Fibroblast of mammary gland (primary cell): ENCODE results near the gene APIP.

ENCODE experiments used
- DNase-seq: peaks from one replicate; pipeline ENCODE4 v3.0.0-alpha.2; 2010; ENCODE audit warnings: low read depth
- H3K4me3 ChIP-seq: 2 replicates; pipeline ENCODE4 v1.5.1; 2011; ENCODE audit warnings: low read depth, mild to moderate bottlenecking, low read length, moderate library complexity; ENCODE audit not compliant: control insufficient read depth
- CTCF ChIP-seq: conservative IDR thresholded peaks from 2 replicates; pipeline ENCODE4 v1.5.1; 2011; ENCODE audit warnings: low read depth, low read length, inconsistent platforms; ENCODE audit not compliant: control insufficient read depth, insufficient read depth

Gene APIP

GRCh38 chr11:34860034-34860433, 56.1 kb downstream of the APIP start:
- peak; percentile 14 for DNase-seq
- H3K4me3 ChIP-seq: no peak overlapping the region
- TF ChIP-seq CTCF: no peak

GRCh38 chr11:34859496-34859895, 56.7 kb downstream of the APIP start:
- H3K4me3 ChIP-seq: no peak overlapping the region
- no peak for DNase-seq
- TF ChIP-seq CTCF: no peak

GRCh38 chr11:34857463-34857862, 58.7 kb downstream of the APIP start:
- no peak for DNase-seq
- H3K4me3 ChIP-seq: no peak overlapping the region
- TF ChIP-seq CTCF: no peak

GRCh38 chr11:34856251-34856650, 59.9 kb downstream of the APIP start:
- no peak for TF ChIP-seq CTCF
- H3K4me3 ChIP-seq: no peak overlapping the region
- DNase-seq: no peak

- DNase-seq: peak; percentile 7
- H3K4me3 ChIP-seq: no peak overlapping the region
- no peak for TF ChIP-seq CTCF
Measured at GRCh38 chr11:34855754-34856095, 60.5 kb downstream of the APIP start.

- H3K4me3 ChIP-seq: no peak overlapping the region
- no peak for DNase-seq
- no peak for TF ChIP-seq CTCF
Measured at GRCh38 chr11:34855021-34855753, 61.0 kb downstream of the APIP start.

GRCh38 chr11:34851916-34852315, 64.3 kb downstream of the APIP start:
- DNase-seq: no peak
- no peak for TF ChIP-seq CTCF
- H3K4me3 ChIP-seq: no peak overlapping the region
